ENCODE data around the gene PLA2G4E. TPM values are rescaled to one million over a fixed set of nuclear protein-coding genes. Genes with fewer than 3 reads are reported as not detected.

The PLA2G4E gene
- total and polyA plus RNA-seq, 9 donors, result 0.02 to 0.11 TPM; not detected in 7

DNA sequence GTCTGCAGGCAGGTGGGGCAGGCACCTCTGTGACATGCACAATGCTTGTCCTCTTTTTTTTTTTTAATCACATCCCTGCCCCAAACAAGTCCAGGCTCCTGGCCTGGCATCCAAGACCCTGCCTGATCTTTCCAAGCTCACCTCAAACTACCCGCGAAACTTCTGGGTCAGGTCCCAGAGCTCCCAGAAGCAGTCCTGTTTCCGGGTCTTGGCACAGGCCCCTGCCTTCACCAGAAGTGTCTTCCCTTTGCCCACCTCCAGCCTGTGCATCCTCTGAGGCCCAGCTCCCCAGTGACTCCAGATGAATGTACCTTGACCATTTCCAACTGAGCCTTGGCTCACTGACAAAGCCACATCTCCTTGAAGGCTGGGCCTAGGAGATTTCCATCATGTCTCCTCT is 23.0 kb downstream of the PLA2G4E start:
- 38 to 84% (median 63%) methylated on average over 3 of the region's 3 CpGs for WGBS, 3 donors
- Histone ChIP-seq H3K9me3 (no peaks in the 10 kb centered on the region), H3K4me1 (ENCODE audit: insufficient read depth) (no peaks in the 10 kb centered on the region), H3K27ac (no peak overlapping the region), H3K4me3 (no peak overlapping the region), H3K27me3 (no peaks in the 10 kb centered on the region), H3K36me3 (no peaks in the 10 kb centered on the region)
- TF ChIP-seq CTCF (IDR thresholded peaks at IDR 0.05) (no peak), EP300 (IDR thresholded peaks at IDR 0.05) (no peak), POLR2A (IDR thresholded peaks at IDR 0.05) (no peak)
- intact Hi-C loops (cut with DNase I), result loop anchor here in 1 of 4 donors (2.0 kb wide), 1 partner anchor 49 kb away; no protein-coding TSS in a partner anchor
- no peak for DNase-seq

- intact Hi-C loops (cut with DNase I), result no loop called here
- Histone ChIP-seq H3K4me1 (ENCODE audit: insufficient read depth) (no peaks in the 10 kb centered on the region), H3K4me3 (no peak overlapping the region), H3K36me3 (no peaks in the 10 kb centered on the region), H3K27ac (no peak overlapping the region), H3K9me3 (no peaks in the 10 kb centered on the region), H3K27me3 (no peaks in the 10 kb centered on the region)
- DNase-seq, result no peak
- TF ChIP-seq EP300 (IDR thresholded peaks at IDR 0.05) (no peak), POLR2A (IDR thresholded peaks at IDR 0.05) (no peak), CTCF (IDR thresholded peaks at IDR 0.05) (no peak)
- 88 to 93% (median 90%) methylated on average over 13 of the region's 13 CpGs for WGBS, 3 donors
Measured at GRCh38 chr15:41996921-41997592, 23.8 kb downstream of the PLA2G4E start.

GRCh38 chr15:41996376-41996775 is 24.5 kb downstream of the PLA2G4E start:
- Histone ChIP-seq H3K9me3 (no peaks in the 10 kb centered on the region), H3K4me1 (ENCODE audit: insufficient read depth) (no peaks in the 10 kb centered on the region), H3K36me3 (no peaks in the 10 kb centered on the region), H3K27me3 (no peaks in the 10 kb centered on the region), H3K27ac (no peak overlapping the region), H3K4me3 (no peak overlapping the region)
- no peak for DNase-seq
- TF ChIP-seq CTCF (IDR thresholded peaks at IDR 0.05) (no peak), EP300 (IDR thresholded peaks at IDR 0.05) (no peak), POLR2A (IDR thresholded peaks at IDR 0.05) (no peak)
- WGBS, 3 donors, result 89 to 94% (median 89%) methylated on average over 10 of the region's 10 CpGs
- intact Hi-C loops (cut with DNase I), result no loop called here

DNA sequence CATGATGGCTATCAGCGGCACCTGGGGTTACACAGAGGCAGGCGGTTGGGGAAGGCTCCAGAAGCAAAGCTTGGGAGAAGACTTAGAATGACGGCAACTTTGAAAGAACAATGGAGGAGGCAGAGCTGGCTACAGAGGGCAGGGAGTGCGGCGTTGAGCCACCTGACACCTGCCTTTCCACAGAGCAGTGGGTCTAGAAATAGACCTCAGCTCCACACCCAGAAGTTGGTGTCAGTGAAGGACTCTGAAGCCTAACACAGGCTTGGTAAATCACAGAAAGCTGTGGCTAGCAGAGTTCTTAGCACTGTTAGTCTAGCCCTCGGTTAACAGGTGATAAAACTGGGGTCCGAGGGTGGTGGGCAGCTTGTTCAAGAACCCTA is 25.4 kb downstream of the PLA2G4E start:
- no peak overlapping the region for H3K27ac ChIP-seq
- no peak overlapping the region for H3K4me3 ChIP-seq
- no peaks in the 10 kb centered on the region for H3K27me3 ChIP-seq
- H3K36me3 ChIP-seq, result no peaks in the 10 kb centered on the region
- TF ChIP-seq POLR2A (IDR thresholded peaks at IDR 0.05) (no peak), EP300 (IDR thresholded peaks at IDR 0.05) (no peak), CTCF (IDR thresholded peaks at IDR 0.05) (no peak)
- intact Hi-C loops (cut with DNase I), result no loop called here
- H3K4me1 ChIP-seq (ENCODE audit: insufficient read depth), result no peaks in the 10 kb centered on the region
- DNase-seq, result no peak
- WGBS, 3 donors, result 94 to 99% (median 97%) methylated on average over 7 of the region's 7 CpGs
- H3K9me3 ChIP-seq, result no peaks in the 10 kb centered on the region
